ENCODE results near the gene SPPL2C. TPM values are rescaled to one million over a fixed set of nuclear protein-coding genes. Genes with fewer than 3 reads are reported as not detected.

Gene SPPL2C
- total and polyA plus RNA-seq, 2 of the 13 experiments (the other 11 are each of a cell fraction or from before 2014, with no cell fraction given): not detected

GRCh38 chr17:45894022-45894784 lies 49.5 kb downstream of the SPPL2C start, which contains the start of gene MAPT (continued):
- TF ChIP-seq TSC22D2 (CRISPR knock-in tag; IDR thresholded peaks at IDR 0.05; ENCODE audit: borderline replicate concordance): 0 out of 2 replicates have a peak, but pooled peaks have one; percentile 20
- peak; percentile 55; the same call in 1 of the 2 replicates for TF ChIP-seq ERF (CRISPR knock-in tag; IDR thresholded peaks at IDR 0.05)
- no peak for TF ChIP-seq SMYD3 (CRISPR knock-in tag; IDR thresholded peaks at IDR 0.05)
- TF ChIP-seq NR2F2 (IDR thresholded peaks at IDR 0.05; ENCODE audit: borderline replicate concordance, low read depth): no peak
- TF ChIP-seq DDIT3 (CRISPR knock-in tag; IDR thresholded peaks at IDR 0.05): no peak
- no peak for TF ChIP-seq KLF9 (CRISPR knock-in tag; IDR thresholded peaks at IDR 0.05; ENCODE audit: low read depth)
- 0 out of 2 replicates have a peak, but pooled peaks have one; percentile 6 for TF ChIP-seq RARA (CRISPR knock-in tag; IDR thresholded peaks at IDR 0.05)
- TF ChIP-seq ZNF543 (CRISPR knock-in tag; IDR thresholded peaks at IDR 0.05): no peak
- TF ChIP-seq ATF5 (CRISPR knock-in tag; IDR thresholded peaks at IDR 0.05; ENCODE audit: low read depth): no peak
- TF ChIP-seq TFDP1 (CRISPR knock-in tag; IDR thresholded peaks at IDR 0.05; ENCODE audit: borderline replicate concordance): peak; percentile 72; the same call in 1 of the 2 replicates
- no peak for TF ChIP-seq HMGA1 (CRISPR knock-in tag; conservative IDR thresholded peaks at IDR 0.05)
- peak; percentile 67; the same call in 1 of the 2 replicates for TF ChIP-seq NFAT5 (CRISPR knock-in tag; IDR thresholded peaks at IDR 0.05)
- TF ChIP-seq BCL6 (CRISPR knock-in tag; IDR thresholded peaks at IDR 0.05): no peak; the same call in 1 of the 2 replicates
- TF ChIP-seq ZXDC (CRISPR knock-in tag; IDR thresholded peaks at IDR 0.05): no peak
- TF ChIP-seq POGK (CRISPR knock-in tag; conservative IDR thresholded peaks at IDR 0.05): no peak

Data from HepG2 (cell line).